NK-92 (cell line): ENCODE data around the gene ZNF830.
A peak's percentile ranks its signal among the peaks of the same experiment; 100 is the strongest.
"Not testable (repeated sequence)": the region's sequence is repeated elsewhere in the genome, so short reads cannot be mapped to it uniquely, and the experiment has no call there.

Experiments used
- DNase-seq: peaks from one replicate; lab custom pipeline; 2025; ENCODE audit not compliant: unreplicated experiment; lab: John Stamatoyannopoulos, UW

The ZNF830 gene, protein sequence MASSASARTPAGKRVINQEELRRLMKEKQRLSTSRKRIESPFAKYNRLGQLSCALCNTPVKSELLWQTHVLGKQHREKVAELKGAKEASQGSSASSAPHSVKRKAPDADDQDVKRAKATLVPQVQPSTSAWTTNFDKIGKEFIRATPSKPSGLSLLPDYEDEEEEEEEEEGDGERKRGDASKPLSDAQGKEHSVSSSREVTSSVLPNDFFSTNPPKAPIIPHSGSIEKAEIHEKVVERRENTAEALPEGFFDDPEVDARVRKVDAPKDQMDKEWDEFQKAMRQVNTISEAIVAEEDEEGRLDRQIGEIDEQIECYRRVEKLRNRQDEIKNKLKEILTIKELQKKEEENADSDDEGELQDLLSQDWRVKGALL

DNA sequence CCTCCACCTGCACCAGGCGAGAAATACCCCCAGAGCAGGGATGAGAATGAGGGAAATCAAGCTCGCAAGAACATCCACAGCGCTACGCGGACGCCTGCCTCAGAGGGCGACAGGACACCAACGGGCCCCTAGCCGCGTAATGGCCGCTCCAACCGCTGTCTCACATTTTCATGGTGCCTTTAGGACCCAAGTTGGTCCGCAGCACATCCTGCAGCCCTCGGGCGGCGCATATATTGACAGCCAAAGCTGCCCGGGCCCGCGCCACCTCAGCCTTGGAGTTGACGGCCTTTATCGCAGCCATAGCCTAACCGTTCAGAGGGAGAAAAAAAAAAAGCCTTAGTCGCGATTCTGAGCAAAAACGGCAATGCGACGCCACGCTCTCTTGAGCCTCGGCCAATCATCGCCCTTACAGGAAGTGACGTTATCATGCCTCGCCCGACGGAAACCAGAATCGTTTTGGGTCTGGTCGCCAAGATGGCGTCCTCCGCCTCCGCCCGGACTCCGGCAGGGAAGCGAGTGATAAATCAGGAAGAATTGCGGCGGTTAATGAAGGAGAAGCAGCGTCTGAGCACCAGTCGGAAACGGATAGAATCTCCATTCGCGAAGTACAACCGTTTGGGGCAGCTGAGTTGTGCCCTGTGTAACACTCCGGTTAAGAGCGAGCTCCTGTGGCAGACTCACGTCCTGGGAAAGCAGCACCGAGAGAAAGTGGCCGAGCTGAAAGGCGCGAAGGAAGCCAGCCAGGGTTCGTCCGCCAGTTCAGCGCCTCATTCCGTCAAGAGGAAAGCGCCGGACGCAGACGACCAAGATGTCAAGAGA is at the start of gene ZNF830, which contains the start of gene CCT6B:
Gene ZNF830, plus strand, starts transcription at position 448 of the 819 bp plus-strand sequence. Its CDS starts 27 bp downstream, at position 475.
Gene CCT6B, minus strand, starts transcription at position 368 of the 819 bp plus-strand sequence. Its CDS starts 67 bp downstream, at position 301.
- DNase-seq = peak; percentile 55

DNA sequence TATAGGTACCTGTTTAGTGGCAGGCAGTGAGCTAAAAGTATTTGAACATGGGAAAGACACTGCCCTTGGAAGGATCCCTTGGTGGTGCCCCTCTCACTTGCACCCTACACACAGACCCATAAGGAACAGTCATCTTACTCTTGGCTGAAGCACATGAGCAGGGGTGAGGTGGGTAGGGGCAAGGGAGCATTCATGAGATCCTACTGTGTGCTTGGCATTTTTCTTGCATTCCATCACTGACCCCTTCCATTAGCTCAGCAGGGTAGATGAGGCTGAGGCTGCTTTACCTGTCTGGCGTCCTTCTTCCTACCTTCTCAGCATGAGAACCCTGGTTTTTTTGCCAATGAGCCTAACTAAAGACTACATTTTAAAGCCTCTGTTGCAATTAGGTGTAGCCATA is 48.3 kb upstream of the ZNF830 start:
- no peak for DNase-seq

DNA sequence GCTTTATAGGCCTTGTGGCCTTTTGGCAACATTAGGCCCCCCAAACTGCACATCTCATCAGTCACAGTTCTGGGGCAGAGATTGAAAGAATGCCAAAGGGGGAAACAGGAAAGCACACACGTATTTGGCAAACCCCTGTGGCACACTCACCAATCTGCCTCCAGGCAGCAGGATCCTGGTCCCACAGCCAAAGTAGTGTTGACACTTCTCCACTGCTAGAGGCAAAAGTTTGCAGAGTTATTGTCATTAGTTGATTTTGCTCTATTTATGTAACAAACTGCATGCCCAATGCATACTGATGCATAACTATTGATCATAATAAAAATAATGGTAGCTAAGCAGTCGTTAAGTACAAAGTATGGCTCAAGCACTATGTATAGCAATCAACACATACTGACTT is 45.2 kb upstream of the ZNF830 start:
- no peak for DNase-seq

DNA sequence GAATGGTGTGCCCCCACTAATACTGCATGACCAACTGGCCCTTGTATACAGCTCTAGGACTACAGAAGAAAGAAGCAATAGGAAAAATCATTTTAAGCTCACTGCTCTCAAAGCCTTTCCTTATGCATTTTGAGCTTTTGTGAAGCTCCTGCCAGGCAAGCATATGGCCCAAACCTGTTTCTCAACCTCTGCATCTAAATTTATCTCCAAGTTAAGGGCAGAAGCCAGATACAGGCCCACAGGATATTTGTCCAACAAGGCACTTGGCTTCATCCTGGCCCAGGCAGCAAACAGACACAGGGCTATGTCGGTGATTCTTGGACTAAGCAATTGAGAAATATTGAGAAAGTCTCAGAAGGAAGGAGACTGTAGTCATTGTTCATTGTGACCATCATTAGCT is 44.0 kb upstream of the ZNF830 start:
- DNase-seq = no peak

DNA sequence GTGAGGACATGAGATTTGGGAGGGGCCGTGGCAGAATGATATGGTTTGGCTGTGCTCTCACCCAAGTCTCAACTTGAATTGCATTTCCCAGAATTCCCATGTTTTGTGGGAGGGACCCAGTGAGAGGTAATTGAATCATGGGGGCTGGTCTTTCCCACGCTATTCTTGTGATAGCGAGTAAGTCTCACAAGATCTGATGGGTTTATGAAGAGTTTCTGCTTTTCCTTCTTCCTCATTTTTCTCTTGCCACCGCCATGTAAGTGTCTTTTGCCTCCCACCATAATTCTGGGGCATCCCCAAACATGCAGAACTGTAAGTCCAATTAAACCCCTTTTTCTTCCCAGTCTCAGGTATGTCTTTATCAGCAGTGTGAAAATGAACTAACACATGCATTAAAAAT is 40.7 kb upstream of the ZNF830 start:
- no peak for DNase-seq

DNA sequence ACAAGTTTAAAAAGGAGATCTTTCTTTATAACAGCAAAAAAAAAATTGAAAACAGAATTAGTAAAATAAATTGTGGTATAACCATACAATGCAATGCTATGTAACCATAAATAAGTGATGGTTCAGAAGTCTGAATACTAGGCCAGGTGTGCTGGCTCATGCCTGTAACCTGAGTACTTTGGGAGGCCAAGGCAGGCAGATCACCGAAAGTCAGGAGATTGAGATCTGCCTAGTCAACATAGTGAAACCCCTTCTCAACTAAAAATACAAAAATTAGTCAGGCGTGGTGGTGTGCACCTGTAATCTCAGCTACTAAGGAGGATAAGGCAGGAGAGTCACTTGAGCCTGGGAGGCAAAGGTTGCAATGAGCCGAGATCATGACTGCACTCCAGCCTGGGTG is 34.7 kb upstream of the ZNF830 start:
- no peak for DNase-seq

DNA sequence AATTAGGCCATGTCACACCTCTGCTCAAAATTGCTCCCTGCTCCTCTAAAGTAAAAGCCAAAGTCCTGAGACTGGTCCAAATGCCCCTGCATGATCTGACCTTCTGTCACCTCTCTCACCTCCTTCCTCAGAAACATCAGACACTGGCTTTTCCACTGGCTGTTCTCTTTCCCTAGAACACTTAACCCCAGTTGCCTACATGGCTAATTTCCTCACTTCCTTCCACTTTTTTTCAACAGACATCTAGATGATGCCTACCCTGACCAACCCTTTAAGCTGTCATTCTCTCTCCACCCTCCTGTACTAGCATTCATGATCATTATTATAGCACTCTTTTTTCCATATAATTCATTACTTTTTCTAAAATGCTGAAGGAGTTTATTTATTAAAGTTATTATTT is 31.1 kb upstream of the ZNF830 start:
- DNase-seq = no peak

DNA sequence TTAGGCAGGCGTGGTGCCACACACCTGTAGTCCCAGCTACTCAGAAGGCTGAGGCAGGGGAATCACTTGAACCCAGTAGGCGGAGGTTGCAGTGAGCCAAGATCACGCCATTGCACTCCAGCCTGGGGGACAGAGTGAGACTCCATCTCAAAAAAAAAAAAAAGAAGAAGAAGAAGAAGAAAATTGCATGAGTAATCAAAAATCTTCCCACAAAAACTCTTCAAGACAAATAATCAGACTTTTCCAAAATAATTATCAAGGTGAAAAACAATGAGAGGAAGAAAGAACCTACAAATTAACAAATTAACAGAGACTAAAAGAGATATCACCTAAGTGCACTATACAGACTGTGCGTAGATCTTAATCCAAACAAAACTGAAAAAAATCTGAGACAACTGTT is 10.6 kb upstream of the ZNF830 start:
- not testable (repeated sequence) for DNase-seq

DNA sequence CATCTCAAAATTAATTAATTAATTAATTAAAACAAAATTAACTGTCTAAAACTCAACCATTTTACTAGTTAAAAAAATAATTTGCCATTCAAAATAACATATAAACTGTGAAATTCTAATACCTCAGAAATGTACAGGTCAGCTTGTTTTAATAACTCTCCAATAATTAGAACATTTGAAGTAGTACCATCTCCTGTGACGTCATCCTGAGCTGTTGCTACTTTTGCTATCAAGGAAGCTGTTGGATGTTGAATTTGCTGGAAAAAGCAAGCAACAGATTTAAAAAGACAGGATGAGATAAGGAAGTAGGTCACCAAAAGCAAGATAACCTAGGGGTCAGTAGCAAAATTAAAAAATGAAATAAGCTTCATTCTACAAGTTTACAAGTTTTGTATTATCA is 2.9 kb upstream of the ZNF830 start:
- no peak for DNase-seq

DNA sequence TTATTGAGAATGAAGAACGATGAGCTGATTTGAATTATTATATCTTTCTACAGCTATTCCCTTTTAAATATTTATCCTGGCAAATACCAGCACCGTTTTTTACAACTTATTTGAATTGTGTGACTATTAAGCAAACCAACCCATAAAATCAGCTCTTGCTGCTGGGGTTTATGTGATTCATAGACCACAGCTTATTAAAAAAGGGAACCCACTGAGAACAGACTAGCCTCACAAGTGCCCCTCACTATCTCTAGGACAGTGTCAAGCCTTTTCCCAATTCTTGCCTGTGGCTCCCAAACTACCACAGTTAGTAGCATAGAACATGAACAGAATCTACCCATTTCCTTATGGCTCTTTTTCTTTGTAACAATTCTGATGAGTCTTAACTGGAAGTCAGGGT is 12.8 kb downstream of the ZNF830 start:
- DNase-seq = no peak

DNA sequence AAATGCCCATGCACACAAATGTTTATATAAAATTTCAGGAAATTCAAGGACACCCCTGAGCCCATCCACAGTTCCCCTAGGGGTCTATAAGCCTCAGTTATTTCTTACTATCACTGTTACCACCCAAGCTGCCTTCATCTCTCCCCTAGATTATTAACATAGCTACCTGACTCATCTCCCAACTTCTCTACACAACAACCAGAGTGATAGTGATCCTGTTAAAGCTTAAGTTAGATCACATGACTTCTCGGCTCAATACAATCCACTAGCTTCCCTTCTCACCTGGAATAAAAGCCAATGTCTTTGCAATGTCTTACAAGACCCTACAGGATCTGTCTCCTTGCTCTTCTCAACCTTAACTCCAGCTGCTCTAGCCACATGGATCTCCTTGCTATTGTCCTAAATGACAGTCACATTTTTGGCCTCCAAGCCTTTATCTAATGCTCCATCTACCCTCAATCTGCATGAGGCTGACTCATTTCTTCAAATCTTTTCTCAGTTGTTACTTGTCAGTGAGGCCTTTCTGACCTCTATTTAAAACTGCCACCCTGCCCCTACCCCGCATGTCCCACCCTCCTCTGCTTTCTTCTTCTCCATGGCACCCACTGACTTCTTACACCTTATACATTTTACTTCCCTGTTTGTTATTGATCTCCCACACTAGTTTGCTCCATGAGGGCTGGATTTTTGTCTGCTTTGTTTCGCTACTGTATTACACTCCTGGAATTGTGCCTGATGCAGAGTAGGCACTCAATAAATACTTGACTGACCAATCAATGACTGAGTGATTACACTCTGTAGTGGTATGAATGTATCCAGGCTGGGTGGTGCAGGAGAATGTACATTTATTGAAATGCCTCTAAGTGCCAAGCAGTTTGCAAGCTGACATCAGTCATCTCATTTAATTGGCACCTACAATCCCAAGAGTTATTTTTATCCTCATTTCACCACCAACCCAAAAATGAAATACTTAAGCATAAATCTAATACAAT is 13.8 kb downstream of the ZNF830 start:
- DNase-seq = no peak

DNA sequence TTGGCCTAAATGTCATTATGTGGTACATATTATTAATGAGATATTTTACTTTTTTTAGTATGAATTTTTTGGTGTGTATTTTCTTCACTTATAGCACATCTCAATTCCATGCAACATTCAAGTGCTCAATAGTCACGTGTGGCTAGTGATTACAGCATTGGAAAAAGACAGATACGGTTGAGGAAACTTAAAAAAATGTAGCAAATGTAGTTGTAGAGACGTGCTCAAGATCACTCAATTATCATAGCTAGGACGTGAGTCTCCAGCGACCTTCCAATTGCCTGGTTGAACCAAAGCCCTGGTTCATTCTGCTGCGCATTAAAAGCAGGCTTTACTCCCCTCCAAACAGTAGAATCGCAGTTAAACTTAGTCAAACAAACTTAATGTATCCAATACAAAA is 17.8 kb downstream of the ZNF830 start:
- no peak for DNase-seq

DNA sequence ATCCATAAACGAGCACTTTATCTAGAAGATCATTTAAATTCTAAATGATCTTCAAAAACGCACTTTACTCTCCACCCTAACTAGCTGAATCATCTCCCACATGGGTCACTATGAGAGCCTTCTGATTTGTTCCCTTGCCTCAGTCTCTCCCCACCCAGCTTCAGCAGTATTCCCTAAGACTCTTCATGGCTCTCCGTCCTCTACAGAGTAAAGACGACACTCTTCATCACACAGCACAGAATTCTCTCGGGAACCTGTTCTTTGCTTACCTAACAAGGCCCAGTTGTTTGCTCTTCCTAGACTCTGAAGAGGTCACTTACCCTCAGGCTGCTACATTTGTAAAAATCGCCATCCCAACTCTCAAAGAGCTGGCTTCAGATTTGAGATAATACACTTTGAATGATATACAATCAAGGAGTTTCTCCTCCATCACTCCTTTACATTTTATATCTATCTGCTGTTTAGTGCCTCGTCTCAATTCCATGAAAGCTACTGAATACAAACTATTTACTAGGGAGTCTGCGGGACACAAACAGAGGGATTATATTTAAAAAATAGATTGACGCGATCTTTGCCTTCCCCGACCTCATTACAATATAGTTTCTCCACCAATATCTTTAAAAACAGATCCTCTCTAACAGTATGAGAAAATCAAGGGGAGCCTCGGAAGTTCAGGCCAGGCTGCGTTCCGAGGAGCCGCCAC is 18.5 kb downstream of the ZNF830 start:
- DNase-seq = no peak

DNA sequence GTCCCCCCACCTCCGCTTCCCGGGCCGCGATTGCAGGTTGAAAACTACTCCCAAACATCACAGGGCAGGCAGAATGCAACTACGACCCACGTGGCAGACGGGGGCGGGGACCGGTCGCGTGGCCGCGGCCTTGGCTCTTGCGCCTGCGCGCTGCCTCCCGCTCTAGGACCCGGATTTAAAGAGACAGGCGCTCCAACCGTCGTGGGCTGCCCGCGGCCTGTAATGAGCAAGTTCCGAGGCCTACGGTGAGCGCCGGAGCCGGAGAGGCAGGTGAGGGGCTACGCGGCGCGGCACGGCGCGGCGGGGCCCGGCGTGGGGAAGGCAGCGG is 19.0 kb downstream of the ZNF830 start, which contains the start of gene LIG3:
Gene LIG3, plus strand, starts transcription at position 160 of the 328 bp plus-strand sequence. CDS start 2,494 bp downstream, outside the sequence.
- peak; percentile 51 for DNase-seq

DNA sequence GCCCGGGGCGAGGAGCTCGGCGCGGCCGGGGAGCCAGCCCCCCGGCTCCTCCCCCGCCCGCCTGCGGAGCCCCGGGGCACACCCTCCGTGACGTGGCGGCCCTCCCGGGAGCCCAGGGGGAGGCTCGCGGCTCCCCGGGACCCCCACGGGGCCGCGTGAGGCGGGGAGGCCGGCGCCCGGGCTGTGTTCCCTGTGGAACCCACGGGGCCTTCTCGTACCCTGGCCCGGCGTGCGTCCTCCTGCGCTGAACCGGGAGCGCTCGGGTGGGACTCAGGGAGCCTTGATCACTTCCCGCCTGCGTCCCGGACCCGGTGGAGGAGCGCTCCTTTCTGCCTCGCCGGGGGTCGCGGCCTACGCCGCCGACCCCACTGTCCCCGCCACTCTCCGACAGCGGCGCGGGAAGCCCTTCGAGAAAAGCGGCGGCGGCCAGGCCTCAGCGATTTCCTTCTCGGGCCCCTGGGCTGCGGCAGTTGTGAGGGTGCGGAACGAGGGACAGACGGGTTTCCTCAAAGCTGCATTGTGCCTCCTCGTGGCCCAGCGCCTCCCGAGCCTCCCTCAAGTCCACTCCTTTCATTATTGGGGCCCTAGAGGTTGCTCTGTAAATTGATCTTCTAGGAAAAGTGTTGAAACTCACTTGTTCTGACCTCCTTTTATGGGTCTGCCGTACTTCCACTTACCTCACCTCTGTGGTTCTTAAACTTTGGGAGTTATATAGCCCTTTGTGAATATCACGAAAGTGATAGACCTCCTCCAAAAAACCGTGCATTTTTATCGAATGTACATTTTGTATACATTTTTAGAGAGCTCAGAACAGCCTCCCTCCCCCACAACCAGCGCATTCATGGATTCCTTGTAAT is 19.6 kb downstream of the ZNF830 start:
- DNase-seq = no peak

DNA sequence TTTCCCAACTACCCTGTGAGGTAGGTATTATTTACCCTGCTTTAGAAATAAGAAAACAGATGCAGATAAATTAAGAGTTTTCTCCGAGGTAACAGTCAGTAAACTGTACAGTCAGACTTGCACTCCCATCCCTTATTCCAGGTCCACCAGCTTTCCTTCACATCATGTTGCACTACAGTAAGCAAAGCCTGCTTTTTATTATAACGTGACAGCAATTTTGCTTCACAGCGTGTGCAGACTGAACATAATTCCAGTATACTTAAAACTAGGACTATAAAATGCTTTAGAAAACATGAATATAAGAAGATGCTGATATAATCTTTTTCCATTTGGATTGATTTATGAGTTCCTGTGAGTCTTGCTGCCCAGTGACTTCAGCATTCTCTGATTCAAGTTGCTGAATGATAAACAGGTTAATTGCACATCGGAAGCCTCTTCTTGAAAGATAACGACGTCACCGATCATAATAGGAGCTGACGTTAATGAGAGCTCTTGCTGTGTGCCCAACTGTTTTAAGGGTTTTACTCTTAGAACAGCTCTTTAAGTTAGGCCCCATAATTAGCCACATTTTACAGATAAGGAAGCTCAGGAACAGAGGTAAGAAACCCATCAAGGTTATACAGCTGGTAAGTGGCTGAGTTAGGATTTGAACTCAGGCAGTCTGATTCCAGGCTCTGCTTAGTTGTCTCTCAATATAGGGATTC is 20.4 kb downstream of the ZNF830 start:
- no peak for DNase-seq

DNA sequence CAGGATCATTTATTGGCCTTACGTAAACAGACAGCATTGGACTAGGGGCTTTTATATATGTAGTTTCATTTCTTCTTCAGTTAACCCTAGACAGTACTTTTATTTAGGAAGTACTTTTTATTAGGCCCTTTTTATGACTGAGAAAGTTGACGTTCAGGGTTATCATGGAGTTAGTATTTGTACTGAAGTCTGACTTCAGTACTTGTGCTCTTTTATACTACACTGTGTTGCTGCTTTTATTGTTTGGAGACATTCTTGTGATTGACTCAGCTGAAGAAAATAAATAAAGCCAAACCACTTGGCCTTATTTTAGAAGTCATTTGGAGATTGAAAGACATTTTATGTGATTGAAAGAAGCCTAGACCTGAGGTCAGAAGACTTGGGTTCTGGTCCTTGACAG is 25.9 kb downstream of the ZNF830 start:
- no peak for DNase-seq

DNA sequence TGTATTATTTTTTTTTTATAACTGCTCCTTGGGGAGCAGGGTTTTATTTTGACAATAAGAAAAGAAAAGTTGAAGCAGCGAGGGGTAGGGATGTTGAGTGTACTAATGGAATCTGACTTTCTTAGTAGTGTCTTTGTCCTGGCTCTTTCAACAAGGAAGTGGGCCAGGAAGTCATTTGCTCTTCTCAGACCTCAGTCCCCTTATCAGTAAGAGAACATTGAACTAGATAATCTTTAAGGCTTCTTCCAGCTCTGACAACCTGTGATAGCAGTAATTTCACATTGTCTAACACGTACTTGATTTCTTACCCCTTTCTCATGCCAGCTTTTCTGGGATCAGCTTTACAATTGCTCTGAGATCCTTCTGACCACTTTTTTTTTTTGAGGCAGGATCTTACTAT is 27.3 kb downstream of the ZNF830 start:
- no peak for DNase-seq

DNA sequence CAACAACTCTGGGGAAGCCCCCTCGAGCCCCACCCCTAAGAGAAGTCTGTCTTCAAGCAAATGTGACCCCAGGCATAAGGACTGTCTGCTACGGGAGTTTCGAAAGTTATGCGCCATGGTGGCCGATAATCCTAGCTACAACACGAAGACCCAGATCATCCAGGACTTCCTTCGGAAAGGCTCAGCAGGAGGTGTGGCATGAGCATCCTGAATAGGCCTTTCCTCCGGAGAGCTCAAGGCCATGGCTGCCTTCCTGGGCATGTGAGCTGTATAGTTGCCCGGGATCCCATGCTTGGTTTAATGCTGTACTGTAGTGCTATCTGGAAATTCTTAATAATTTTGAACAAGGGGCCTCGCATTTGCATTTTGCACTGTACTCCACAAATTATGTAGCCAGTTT is 28.1 kb downstream of the ZNF830 start:
- no peak for DNase-seq
